ENCODE data around the gene TIMM22. TPM values are rescaled to one million over a fixed set of nuclear protein-coding genes. Genes with fewer than 3 reads are reported as not detected.

TIMM22 gene
- 14.7 and 15.8 TPM in 2 replicates for polyA plus RNA-seq (2011; rRNA removed)
- 18.5 and 19.6 TPM in 2 replicates for polyA plus RNA-seq (2012; cell fraction: cytosol; rRNA removed)
- polyA plus RNA-seq (2012; cell fraction: nucleus; rRNA removed): 9.8 and 14.0 TPM in 2 replicates
- polyA plus RNA-seq (2017; fragmentation: RNase III; extraction: RNeasy Plus Mini Kit Qiagen cat#74134 plus additional on column Dnase treatment): 21.3 to 22.4 TPM (median 22.1 TPM) in 3 replicates
- polyA minus RNA-seq (2011; rRNA and poly(A)+ RNA removed): 21.8 and 23.3 TPM in 2 replicates

- CTCF ChIA-PET: interaction anchor here (0.6 to 8.3 kb wide), 104 partner anchors 8 to 852 kb away, joined by 3 to 121 read pairs (median 4); partner anchors contain the start of genes GEMIN4, GLOD4, MRM3 and NXN
- peak within 1 kb of the TSS; percentile 84 to 93 for H3K27ac ChIP-seq
- DNase-seq (ENCODE audit: low read depth in 1 of 2, low spot score in 1 of 2) (peak; percentile 98 to 100), FAIRE-seq (peak; percentile 79), ATAC-seq (peak; percentile 97 to 98)
- peaks cover 24% of the 10 kb centered on the region for H3K4me1 ChIP-seq
- H3K4me3 ChIP-seq: peak within 1 kb of the TSS; percentile 88
- WGBS (ENCODE audit: missing lambda C conversion rate): 4% methylated on average over 39 of the region's 71 CpGs
- POLR2A ChIA-PET: interaction anchor here (0.6 to 1.6 kb wide), 7 partner anchors 17 to 843 kb away, joined by 3 to 13 read pairs (median 5); partner anchors contain the start of genes GLOD4, MRM3, NXN and VPS53
- peaks cover 9% of the 10 kb centered on the region for H3K9me3 ChIP-seq
- peak within 1 kb of the TSS; percentile 76 for H3K4me2 ChIP-seq
- TF ChIP-seq RFX5 (IDR thresholded peaks at IDR 0.05) (no peak), NFE2L2 (conservative IDR thresholded peaks at IDR 0.05; ENCODE audit: low read length) (no peak), EP300 (IDR thresholded peaks at IDR 0.05) (no peak), EHF (CRISPR knock-in tag; IDR thresholded peaks at IDR 0.05) (no peak), MAFK (IDR thresholded peaks at IDR 0.05; ENCODE audit: partially characterized antibody) (no peak), CBX2 (IDR thresholded peaks at IDR 0.05; ENCODE audit: borderline replicate concordance, low read depth) (no peak), NPAS2 (CRISPR knock-in tag; IDR thresholded peaks at IDR 0.05; ENCODE audit: borderline replicate concordance) (peak; percentile 98), HOXA7 (CRISPR knock-in tag; IDR thresholded peaks at IDR 0.05) (no peak), ZFP36 (IDR thresholded peaks at IDR 0.05; ENCODE audit: borderline replicate concordance, partially characterized antibody) (no peak), FOSL2 (IDR thresholded peaks at IDR 0.05) (no peak), FOSL2 (CRISPR knock-in tag; IDR thresholded peaks at IDR 0.05) (peak; percentile 48; the same call in 1 of the 2 replicates), PHF8 (IDR thresholded peaks at IDR 0.05; ENCODE audit: borderline replicate concordance, low read depth) (peak; percentile 97), HDAC2 (IDR thresholded peaks at IDR 0.05) (peak; percentile 99), ZC3H11A (IDR thresholded peaks at IDR 0.05) (no peak), FOSB (CRISPR knock-in tag; IDR thresholded peaks at IDR 0.05) (no peak), ZSCAN20 (CRISPR knock-in tag; IDR thresholded peaks at IDR 0.05) (no peak), JUN (IDR thresholded peaks at IDR 0.05) (peak; percentile 85 to 92; a peak in 4 of 5 replicates), FOXS1 (CRISPR knock-in tag; IDR thresholded peaks at IDR 0.05) (no peak; the same call in 1 of the 2 replicates), POLR2A (IDR thresholded peaks at IDR 0.05; ENCODE audit: low read length) (peak; percentile 92), CEBPB (IDR thresholded peaks at IDR 0.05) (peak in 1 of 2 experiments; percentile 82; a peak in 2 of 4 replicates), HOXB13 (CRISPR knock-in tag; IDR thresholded peaks at IDR 0.05; ENCODE audit: low read depth) (peak; percentile 61; the same call in 1 of the 2 replicates), CHD2 (IDR thresholded peaks at IDR 0.05; ENCODE audit: low read length, partially characterized antibody) (peak; percentile 75), GATA3 (IDR thresholded peaks at IDR 0.05; ENCODE audit: borderline replicate concordance) (peak; percentile 43; the same call in 1 of the 2 replicates), NR3C1 (IDR thresholded peaks at IDR 0.05) (no peak), TP53 (CRISPR knock-in tag; IDR thresholded peaks at IDR 0.05) (no peak), RAD21 (conservative IDR thresholded peaks at IDR 0.05 in 1 of 2, IDR thresholded peaks at IDR 0.05 in 1 of 2) (peak; percentile 95 to 97), JUNB (IDR thresholded peaks at IDR 0.05) (no peak), KDM1A (IDR thresholded peaks at IDR 0.05; ENCODE audit: low read depth) (no peak), HOXB5 (CRISPR knock-in tag; IDR thresholded peaks at IDR 0.05) (peak; percentile 41; the same call in 1 of the 2 replicates), CBX8 (IDR thresholded peaks at IDR 0.05) (no peak), BHLHE40 (IDR thresholded peaks at IDR 0.05; ENCODE audit: low read depth, low read length) (no peak), RARB (CRISPR knock-in tag; IDR thresholded peaks at IDR 0.05) (no peak), RNF2 (IDR thresholded peaks at IDR 0.05; ENCODE audit: borderline replicate concordance, low read depth) (no peak), POLR2AphosphoS2 (conservative IDR thresholded peaks at IDR 0.05; ENCODE audit: low read length) (no peak), KDM5A (IDR thresholded peaks at IDR 0.05) (peak; percentile 100), SMC3 (IDR thresholded peaks at IDR 0.05) (peak; percentile 88), MAX (IDR thresholded peaks at IDR 0.05) (peak; percentile 100), HEYL (CRISPR knock-in tag; IDR thresholded peaks at IDR 0.05) (no peak), TFCP2L1 (CRISPR knock-in tag; IDR thresholded peaks at IDR 0.05) (no peak)
- TF ChIP-seq, protein P1, sequence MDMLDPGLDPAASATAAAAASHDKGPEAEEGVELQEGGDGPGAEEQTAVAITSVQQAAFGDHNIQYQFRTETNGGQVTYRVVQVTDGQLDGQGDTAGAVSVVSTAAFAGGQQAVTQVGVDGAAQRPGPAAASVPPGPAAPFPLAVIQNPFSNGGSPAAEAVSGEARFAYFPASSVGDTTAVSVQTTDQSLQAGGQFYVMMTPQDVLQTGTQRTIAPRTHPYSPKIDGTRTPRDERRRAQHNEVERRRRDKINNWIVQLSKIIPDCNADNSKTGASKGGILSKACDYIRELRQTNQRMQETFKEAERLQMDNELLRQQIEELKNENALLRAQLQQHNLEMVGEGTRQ (IDR thresholded peaks at IDR 0.05): peak; percentile 77
- TF ChIP-seq, protein P2, sequence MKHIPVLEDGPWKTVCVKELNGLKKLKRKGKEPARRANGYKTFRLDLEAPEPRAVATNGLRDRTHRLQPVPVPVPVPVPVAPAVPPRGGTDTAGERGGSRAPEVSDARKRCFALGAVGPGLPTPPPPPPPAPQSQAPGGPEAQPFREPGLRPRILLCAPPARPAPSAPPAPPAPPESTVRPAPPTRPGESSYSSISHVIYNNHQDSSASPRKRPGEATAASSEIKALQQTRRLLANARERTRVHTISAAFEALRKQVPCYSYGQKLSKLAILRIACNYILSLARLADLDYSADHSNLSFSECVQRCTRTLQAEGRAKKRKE (CRISPR knock-in tag; IDR thresholded peaks at IDR 0.05; ENCODE audit: low read depth): 0 out of 2 replicates have a peak, but pooled peaks have one; percentile 58
- TF ChIP-seq, protein P3, sequence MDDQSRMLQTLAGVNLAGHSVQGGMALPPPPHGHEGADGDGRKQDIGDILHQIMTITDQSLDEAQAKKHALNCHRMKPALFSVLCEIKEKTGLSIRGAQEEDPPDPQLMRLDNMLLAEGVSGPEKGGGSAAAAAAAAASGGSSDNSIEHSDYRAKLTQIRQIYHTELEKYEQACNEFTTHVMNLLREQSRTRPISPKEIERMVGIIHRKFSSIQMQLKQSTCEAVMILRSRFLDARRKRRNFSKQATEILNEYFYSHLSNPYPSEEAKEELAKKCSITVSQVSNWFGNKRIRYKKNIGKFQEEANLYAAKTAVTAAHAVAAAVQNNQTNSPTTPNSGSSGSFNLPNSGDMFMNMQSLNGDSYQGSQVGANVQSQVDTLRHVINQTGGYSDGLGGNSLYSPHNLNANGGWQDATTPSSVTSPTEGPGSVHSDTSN (IDR thresholded peaks at IDR 0.05): peak; percentile 40
These were observed at the start of gene TIMM22 for GRCh38 chr17:996554-997344. TSS of gene TIMM22 (plus strand) at chr17:997129. CDS start at chr17:997143, 14 bp downstream.
